HG03565 (cell line): ENCODE results near the gene BICD2.

Source experiments
- ATAC-seq: cut with Tn5 transposase; IDR thresholded peaks from one replicate; pipeline ENCODE4 v1.9.1; 2021; ENCODE audit warnings: mild to moderate bottlenecking, moderate library complexity; ENCODE audit not compliant: unreplicated experiment

BICD2 gene

GRCh38 chr9:92728831-92729734 is 35.5 kb downstream of the BICD2 start:
- peak; percentile 84 for ATAC-seq

- no peak for ATAC-seq
These were observed 36.6 kb downstream of the BICD2 start for GRCh38 chr9:92727716-92728700.

- no peak for ATAC-seq
These were observed 37.5 kb downstream of the BICD2 start for GRCh38 chr9:92726971-92727715.

DNA sequence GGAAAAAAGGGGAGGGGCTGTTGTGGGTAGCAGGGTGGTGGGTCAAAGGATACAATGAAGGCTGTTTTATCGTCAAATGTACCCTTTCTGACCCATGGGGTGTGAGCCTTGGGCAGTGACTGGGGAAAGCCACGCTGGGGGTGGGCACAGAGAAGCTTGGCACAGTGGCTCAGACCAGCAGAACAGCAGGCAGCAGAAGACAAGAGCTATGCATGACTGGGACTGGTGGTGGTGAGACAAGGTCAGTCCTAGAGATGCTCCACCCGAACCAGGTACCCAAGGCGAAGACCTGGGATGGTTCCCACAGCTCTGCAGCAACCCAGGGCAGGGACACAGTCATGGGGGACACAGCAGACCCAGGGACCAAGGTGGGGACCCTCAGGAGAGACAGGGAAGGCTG is 38.3 kb downstream of the BICD2 start:
- ATAC-seq: no peak

DNA sequence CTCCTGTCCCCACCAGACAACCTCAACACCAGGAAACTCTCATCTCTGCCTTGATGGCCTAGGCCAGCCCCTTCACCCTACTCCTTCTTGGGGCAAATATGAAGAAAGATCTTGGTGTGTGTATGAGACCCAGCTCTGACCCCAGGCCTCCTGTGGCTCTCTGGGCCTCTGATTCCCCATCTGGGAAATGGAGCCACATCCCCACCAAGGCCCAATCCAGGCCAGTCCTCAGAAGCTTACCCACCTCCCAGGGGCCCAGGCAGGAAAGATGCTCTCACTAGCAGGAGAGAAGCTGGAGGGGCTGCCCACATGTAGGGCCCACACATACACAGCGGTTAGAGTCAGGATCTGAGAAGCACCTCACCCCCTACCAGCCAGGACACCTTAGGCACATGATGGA is 38.9 kb downstream of the BICD2 start:
- no peak for ATAC-seq

DNA sequence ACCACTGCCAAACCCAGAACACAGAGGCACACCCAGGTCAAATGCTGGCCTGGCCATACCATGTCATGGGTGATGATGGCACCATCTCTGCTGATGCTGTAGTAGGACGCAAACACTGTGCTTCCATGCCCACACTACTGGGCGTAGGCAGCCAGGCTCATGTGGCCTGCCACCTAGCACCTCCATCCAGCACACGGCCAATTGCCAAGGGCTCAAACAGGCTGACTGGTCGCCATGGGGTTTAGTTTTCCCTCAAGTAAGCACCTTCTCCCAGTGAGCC is 39.4 kb downstream of the BICD2 start:
- ATAC-seq: no peak

- no peak for ATAC-seq
These were observed 39.9 kb downstream of the BICD2 start for GRCh38 chr9:92724528-92725265.

GRCh38 chr9:92723801-92724323 is 40.8 kb downstream of the BICD2 start:
- ATAC-seq: no peak

GRCh38 chr9:92723299-92723625 is 41.4 kb downstream of the BICD2 start:
- no peak for ATAC-seq

DNA sequence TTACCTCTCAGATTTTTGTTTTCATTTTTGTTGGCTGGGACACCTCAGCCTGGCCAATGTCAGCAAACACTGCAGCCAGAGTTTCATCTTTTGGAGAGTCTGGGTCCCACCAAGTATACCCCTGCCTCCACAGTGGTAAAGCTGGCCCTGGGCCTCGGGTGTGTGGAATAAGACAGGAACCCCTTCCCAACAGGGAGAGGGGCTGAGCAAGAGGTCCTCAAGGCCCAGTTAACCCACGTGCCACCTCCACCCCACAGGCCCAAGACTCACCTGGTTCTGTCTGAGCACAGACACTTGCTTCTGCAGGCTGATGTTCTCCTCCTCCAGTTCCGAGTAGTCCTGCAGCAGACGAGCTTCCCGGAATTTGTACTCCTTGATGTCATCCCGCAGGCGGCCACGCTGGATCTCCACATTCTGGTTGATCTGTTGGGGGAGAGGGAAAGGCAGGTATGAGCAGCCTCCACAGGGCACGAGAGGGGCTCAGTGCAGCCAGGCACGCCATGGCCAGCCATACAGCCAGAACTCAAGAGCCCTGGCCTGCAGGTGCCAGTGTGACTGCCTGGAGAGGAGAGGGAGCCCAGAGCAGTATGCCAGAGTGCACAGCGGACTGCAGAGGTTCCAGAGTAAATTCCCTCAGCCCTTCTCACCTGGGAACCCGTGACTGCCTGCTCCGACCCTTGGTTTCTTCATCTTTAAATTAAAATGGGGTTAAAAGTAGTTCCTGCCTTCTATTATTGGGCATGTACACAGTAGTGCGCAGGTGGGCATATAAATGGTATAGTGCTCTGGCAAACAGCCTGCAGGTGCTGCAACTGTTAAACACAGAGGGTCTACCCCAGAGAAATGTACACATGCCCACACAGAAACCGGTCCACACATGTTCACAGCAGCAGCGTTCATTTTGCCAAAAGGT is 42.0 kb downstream of the BICD2 start:
- ATAC-seq: no peak

GRCh38 chr9:92721548-92721947 is 43.1 kb downstream of the BICD2 start:
- ATAC-seq: no peak

- no peak for ATAC-seq
These were observed 43.7 kb downstream of the BICD2 start for GRCh38 chr9:92720807-92721535.

DNA sequence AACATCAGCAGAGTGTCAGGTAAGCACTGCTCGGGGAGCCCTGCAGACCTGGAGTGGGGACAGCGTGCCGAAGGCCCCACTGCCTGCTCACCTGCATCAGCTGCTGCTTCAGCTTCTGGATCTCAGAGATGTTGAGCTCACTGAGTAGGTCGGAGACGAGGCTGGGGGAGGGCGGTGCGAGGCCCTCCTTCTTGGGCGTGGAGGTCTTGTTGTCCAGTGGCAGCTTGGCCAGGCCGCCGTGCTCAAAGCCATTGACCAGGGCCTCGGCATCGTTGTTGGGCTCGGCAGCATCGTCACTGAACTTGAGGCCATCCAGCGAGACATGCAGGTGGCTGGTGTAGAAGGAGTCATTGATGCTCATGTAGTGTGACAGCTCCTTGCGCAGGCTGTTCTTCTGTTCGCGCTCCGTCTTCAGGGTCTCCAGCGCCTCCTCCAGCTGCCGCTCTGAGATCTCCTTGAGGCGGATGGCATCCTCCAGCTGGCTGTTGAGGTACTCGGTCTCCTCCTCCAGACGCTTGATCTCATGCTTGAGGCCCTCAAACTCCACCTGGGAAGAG is 44.3 kb downstream of the BICD2 start:
- no peak for ATAC-seq

GRCh38 chr9:92719028-92719647 is 45.5 kb downstream of the BICD2 start:
- no peak for ATAC-seq

DNA sequence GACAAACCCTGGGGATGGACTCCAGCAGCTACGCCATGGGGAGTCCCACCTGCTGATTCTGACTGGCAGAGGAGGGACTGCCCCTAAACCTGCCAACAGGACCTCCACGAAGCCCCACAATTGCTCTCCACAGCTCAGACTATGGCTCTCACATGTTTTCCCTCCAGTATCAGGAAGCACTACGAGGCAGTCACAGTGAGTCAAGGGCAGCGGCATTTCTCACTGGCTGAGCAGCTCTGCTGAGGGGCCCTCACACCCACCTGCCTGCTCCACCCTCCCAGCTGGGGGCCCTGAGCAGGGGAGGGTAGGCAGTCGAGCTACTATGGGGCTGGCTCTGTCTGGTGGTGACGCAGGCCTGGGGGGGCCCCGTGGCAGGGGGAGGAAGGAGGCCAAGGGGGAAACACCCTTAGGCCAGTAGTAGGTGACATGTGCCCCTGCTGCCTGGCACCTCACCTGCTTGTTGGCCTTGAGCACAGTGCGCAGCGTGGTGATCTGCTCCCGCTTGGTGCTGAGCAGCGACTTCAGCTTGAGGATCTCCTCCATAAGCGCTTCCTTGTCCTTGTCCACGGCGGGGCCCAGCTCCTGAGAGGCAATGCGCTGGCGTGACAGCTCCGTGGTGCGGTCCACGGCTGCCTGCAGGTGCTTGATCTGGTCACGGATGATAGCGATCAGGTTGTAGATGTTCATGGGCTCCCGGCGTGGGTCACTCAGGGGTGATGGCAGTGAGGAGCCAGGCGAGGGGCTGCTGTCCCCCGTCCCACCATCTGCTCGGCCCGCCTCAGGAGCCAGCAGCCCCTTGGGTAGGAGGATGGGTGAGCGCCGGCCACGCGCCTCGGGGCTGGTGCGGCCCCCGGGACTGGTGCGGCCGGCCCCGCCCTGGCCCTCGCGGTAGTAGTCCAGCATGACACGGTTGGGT is 46.3 kb downstream of the BICD2 start:
- ATAC-seq: no peak

DNA sequence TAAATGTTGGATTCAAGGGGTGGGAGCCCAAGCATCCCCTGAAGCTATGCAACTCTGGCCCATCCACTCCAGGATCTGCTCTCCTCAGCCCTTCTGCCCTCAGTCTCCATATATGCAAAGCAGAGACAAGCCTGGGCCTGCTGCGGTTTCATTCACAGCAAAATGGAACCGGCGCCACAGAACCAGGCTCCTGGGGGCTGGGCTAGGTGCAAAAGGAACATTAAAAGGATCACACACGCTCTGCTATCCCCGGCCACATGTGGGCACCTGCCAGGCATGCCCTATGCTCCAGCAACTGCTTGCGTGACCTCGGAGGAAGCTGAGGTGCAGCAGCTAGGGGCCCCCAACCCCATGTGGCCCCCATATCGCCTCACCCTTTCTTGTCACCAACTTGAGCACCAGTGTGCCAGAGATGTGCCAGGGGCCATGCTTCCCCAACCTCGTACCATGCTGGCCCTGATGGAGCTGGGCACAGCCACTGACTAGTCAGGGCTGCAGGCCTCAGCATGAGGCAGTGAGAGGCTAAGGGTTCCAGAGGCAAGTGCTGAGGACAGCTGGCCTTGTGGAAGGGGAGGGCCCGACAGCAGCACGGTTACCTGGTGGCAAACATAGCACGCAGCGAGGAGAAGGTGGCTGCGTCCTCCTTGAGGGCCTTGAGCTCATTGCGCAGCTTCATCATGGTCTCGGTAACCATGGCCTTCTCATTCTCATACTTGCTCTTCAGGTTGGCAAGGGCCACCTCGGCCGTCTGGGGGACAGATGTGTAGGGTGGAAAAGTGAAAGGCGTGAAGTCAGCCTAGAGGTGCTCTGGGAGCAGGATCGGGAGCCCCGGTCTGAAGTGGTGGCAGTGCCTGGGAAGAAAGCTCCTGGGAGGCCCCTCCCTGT is 47.2 kb downstream of the BICD2 start:
- ATAC-seq: no peak
